ENCODE data around the gene NIPAL3.
"Not testable (repeated sequence)": the region's sequence is repeated elsewhere in the genome, so short reads cannot be mapped to it uniquely, and the experiment has no call there.

The NIPAL3 gene

DNA sequence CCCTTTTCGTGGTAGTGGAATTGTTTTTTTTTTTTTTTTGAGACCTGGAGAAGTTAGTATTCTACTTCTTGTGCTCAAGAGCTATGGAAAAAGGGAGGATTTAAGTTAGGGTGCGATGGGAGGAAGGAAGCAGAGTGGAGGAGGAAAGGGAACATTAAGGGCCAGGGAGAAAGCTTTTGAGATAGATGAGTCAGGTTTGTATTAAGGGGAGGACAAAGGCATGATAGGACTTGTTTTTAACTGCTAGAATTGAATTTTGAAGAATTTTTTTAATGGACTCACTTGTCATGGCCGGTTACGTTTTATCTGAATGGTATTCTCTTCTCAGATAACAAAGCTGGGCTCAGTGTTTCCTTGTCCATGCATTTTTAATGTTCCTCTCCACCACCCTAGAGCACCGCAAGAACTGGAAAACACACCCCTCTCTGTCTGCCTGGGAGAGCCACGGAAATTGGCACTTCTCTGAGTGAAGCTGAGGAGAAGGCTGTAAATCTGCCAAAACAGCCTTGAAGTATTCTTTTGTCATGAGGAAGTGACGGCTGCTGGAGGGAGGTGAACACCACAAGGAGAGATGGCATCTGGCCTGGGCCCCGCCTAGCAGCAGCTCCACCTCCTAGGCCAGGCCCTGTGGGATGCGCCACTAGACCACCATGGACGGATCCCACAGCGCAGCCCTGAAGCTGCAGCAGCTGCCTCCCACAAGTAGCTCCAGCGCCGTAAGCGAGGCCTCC, 3.5 kb downstream of the NIPAL3 start:
- in situ Hi-C loops (cut with HindIII; ENCODE audit: low sequenced_read_pairs): loop anchor here (10.0 to 25.0 kb wide), 2 partner anchors 107 to 216 kb away; partner anchors contain the start of gene GRHL3

DNA sequence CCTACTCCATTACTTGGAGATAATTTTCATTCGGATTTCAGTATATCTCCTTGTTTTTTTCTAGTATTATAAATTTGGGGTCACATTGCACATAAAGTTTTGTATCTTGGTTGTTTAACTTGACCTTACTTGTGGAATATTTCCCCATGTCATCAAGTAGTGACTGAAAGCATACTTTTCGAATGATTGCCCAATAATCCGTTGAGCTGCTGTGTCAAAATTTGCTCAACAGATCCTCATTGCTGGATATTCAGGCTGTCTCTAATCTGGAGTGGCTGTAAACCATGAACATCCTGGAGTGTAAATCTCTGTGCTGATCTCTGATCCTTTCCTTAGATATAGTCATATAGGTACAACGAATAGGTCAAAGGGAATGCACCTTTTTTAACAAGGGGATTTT, 4.9 kb downstream of the NIPAL3 start:
- in situ Hi-C loops (cut with HindIII; ENCODE audit: low sequenced_read_pairs): loop anchor here (25.0 kb wide), 1 partner anchor 108 kb away; the partner anchor contains the start of gene GRHL3

DNA sequence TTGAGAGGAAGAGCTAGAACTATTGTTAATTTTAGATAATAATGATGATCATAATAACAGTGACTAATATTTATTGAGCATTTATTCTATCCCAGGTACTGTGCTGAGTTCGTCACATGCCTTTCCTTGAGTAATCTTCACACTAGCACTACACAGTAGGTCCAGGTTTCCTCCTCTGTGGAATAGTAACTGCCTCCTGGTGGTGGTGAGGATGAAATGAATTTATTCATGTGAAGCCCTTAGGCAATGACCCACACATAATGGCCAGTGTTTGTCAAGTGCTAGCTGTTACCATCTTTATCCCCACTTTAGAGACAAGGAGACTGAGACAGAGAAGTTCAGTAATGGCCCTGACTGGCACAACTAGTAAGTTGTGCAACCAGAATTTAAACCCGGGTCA, 5.9 kb downstream of the NIPAL3 start:
- in situ Hi-C loops (cut with HindIII; ENCODE audit: low sequenced_read_pairs): loop anchor here (25.0 kb wide), 1 partner anchor 109 kb away; the partner anchor contains the start of gene GRHL3

DNA sequence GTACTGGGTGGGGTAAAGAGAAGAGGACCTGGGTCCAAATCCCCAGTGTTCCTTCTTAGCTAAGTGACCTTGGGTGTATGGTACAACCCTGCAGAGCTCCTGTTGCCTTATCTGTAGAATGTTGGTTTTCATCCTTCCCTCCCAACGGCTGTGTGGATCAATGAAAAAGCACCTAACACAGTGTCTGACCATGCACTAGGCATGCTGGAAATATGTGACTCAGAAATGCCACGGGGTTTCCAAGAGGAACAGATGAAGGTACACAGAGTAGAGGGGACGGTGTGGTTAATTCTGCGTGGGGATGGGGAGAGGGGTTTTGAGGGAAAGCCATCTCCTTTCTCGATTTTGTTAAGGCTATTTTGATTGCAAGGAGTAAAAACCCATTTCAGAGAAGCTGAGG, 8.6 kb downstream of the NIPAL3 start:
- in situ Hi-C loops (cut with HindIII; ENCODE audit: low sequenced_read_pairs): loop anchor here (25.0 kb wide), 1 partner anchor 112 kb away; the partner anchor contains the start of gene GRHL3

DNA sequence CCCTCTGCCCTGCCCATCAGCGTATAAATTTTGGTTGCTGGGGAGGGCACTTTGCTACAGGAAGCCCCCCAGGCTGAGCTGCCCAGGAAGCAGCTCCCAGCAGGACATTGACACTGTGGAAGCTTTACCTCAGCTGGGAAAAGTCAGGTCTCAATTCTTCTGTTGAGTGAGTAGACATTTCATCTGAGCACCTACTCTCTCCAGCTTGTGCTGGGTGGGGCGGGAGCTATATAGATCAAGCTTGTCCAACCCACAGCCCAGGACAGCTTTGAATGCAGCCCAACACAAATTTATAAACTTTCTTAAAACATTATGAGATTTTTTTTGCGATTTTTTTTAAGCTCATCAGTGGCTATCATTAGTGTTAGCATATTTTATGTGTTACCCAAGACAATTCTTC, 9.4 kb downstream of the NIPAL3 start:
- in situ Hi-C loops (cut with HindIII; ENCODE audit: low sequenced_read_pairs): loop anchor here (25.0 kb wide), 1 partner anchor 113 kb away; the partner anchor contains the start of gene GRHL3

DNA sequence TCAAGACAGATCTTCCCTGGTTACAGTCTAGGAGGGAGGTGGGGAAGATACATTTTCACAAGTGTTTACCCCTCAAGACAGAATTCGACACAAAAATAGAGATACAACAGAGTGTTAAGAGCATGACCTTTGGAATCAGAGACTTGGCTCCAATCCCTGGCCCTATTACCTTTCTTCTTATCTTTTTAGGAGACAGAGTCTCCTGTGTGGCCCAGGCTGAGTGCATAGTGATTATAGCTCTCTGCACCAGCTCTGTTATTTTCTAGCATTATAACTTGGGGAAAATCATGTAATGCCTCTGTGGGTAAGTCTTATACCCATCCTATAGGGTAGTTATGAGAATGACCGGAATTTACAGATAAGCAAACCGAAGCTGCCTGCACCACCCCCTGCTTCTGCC, 9.8 kb downstream of the NIPAL3 start:
- in situ Hi-C loops (cut with HindIII; ENCODE audit: low sequenced_read_pairs): no loop called here

DNA sequence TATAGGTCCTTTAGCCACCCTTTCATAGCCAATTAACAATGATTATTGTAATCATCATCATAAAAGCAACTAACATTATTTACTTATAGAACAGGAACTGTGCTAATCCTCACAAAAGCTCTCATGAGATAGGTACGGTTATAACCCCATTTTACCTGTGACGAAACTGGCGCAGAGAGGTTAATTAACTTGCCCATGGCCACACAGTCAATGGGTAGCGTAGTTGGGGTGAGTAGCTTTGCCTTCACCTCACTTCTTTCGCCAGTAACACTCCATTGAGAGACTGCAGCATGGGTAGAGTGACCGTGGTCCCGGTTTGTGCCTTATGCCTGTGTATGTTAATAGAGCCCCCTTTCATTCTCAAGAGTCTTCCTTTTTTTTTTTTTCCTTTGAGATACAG, 10.3 kb downstream of the NIPAL3 start:
- in situ Hi-C loops (cut with HindIII; ENCODE audit: low sequenced_read_pairs): no loop called here

DNA sequence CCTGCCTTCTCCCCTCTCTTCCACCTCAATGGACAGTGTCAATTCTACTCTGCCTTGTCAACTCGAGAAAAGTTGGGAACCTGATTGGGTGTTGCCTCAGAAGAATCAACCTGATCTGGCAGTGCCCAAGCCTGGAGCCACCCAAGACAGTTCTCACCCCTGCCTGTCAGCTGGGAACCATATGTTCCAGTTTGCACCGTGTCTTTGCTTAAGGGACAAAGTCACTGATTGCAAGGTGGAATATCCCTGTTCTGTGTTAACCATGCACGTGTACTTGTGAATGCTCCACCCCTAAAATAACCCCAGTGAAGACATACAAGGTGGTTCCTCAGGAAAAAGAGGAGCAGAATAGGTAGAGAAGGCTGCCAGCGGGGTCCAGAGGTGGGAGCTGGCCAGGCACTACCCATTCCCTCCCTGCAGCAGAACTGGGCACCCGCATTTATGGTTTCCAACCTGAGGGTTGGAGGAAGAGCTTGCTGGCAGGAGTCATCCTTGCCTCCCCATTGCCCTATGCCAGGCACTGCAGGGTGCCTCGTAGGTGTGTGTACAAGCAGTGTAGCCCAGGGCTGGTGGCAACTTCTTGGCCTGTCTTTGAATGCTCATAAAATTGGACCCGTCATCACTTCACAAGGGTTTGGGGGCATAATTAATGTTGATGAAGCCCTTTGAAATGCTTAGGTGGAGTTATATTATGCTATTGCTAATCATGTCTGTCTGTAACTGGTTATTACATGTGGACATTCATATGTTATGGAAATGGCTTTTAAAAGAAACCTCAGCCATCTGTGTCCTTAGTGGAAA, 11.3 kb downstream of the NIPAL3 start:
- in situ Hi-C loops (cut with HindIII; ENCODE audit: low sequenced_read_pairs): no loop called here

DNA sequence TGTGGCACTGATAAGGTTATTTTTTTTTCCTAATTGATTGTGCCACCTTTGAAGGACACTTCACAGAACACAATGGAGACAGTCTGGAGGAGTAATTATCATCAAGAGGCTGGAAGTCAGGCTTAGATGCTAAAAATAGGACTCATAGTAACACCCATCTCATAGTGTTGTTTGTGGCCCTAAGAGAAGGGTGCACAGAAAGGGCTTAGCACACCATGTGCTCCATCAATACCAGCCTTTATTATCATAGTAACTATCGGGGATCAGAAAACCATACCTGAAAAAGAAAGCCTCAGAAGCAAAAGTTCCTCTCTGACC, 11.9 kb downstream of the NIPAL3 start:
- in situ Hi-C loops (cut with HindIII; ENCODE audit: low sequenced_read_pairs): no loop called here

DNA sequence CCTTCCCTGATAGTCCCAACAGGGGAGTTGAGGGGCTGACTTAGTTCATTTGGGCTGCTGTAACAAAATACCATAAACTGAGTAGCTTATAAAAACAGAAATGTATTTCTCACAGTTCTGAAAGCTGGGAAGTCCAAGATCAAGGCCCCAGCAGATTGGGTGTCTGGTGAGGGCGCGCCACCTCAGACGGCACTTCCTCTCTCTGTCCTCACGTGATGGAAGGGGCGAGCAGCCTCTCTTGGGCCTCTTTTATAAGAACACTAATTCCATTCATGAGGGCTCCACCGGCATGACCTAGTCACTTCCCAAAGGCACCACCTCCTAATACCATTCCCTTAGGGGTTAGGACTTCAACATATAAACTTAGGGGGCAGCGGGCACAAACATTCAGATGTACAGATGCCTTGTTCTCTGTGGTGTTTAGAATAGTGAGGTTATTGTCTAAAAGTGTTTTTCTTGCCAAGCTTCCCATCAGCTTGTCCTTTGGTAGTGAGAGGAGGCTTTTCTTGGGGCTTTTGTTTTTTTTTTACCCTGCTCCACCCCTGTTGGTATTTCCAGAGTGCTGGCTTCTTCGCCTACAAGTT, 20.3 kb downstream of the NIPAL3 start:
- in situ Hi-C loops (cut with HindIII; ENCODE audit: low sequenced_read_pairs): no loop called here

DNA sequence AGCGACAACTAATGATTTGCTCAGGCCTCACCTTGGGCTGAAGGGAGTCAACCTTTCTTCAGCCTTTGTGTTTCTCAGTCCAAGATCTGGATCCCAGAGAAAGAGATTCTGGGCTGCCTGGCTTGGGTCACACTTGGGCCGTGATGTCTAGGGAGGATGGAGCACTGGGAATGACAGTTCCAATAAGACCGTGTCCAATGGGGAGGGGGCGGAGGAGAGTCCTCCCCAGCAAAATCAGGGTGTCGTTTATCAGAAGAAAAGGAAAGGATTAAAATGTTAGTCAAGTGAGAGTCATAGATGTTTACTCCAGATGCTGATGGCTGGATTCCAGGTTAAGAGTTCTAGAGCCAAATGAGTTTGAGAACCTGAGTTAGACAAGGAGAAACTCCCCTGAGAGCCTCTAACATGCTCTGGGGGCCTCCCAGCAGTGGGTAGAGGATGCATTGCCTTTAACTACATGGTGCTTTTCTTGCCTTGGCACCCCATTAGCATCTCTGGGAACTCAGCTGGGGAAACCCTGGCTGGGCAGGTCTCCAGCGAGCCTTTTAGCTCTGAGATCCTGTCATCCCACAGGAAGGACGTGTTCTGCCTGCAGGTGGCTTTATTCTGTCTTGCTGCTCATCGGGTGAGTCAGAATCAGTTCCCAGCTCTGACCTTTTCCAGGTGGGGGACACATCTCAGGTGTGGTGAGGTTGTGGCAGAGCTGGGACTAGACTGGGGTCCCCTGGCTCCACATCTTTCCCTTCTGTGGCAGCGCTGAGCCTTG, 22.2 kb downstream of the NIPAL3 start:
- in situ Hi-C loops (cut with HindIII; ENCODE audit: low sequenced_read_pairs): no loop called here

DNA sequence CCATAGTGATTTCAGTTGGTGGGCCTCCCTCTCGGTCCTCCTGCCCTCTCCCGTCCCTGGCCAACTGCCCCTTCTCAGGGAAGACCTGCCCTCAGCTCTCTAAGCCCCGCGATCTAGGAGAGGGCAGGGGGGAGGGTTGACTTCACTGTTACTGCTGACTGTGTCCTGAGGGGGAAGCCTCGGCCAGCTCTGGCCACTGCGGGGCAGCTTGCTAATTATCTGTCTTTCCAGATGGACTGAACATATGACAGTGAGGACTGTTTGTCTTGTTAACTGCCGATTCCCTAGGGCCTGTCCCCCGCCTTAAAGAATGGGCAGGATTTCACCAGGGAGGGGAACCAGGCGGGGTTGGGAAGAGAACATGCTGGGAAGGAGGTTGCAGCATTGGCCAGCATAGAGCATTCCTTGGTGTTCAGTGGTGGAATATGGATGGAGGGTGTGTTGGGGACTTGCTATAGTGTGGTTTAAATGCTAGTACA, 22.9 kb downstream of the NIPAL3 start:
- in situ Hi-C loops (cut with HindIII; ENCODE audit: low sequenced_read_pairs): no loop called here

DNA sequence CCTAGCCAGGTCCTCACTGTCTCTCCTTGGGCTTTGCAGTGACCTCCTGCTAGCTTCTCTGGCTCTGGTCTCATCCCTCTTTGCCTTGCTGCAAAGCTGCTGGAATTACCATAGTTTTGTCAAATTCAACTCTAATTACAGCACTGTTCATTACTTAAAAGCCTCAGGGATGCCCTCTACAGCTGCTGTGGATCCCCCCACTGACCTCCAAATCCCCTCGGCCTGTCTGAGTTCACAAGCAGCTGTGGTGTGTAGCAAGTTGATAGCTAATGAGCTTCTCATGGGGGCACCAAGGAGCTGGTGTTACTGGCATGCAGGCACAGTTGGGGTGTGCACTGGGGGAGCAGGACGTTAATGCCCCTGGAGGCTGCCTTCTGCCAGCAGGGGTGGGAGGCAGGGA, 24.8 kb downstream of the NIPAL3 start:
- in situ Hi-C loops (cut with HindIII; ENCODE audit: low sequenced_read_pairs): no loop called here

DNA sequence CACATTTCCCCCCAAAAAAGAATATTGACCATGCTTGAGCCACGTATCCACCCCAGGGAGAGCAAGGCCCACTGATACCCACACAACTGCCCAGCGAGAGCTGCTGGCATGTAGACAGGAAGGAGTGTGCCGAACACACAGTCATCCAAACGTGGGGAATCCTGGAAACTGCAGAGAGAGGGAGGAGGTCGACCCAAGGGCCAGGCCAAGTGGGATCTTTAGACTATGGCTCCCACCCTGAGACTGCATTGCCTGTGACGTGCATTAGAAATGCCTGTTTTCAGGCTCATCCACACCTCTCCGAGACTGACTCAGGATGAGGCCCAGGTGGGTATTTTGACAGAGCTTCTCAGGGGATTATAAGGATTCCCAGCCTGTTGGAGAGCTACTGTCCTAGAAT, 25.9 kb downstream of the NIPAL3 start:
- in situ Hi-C loops (cut with HindIII; ENCODE audit: low sequenced_read_pairs): no loop called here

DNA sequence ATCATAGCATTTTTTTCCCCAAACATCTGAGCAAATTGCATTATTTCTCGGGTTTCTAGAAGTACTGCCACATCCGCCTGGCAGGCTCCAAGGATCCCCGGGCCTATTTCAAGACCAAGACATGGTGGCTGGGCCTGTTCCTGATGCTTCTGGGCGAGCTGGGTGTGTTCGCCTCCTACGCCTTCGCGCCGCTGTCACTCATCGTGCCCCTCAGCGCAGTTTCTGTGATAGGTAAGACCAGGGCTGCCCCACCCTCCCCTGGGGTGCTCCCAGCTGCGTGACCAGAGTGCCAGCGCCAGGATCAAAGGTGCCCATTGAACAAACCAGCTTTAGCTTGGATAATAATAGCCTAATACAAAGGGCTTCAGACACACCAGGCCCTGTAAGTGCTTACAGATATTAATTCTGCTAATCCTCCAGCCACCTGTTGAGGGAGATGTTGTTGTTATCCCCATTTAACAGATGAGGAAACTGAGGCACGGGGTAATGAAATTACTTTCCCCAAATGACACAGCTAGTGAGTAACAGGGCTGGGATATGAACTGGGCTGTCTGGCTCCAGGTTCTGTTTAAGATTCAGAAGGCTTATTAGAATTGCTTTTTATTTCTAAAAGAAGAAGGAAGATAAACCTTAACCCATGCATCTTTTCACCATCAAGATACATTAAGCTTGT, 26.5 kb downstream of the NIPAL3 start:
- in situ Hi-C loops (cut with HindIII; ENCODE audit: low sequenced_read_pairs): no loop called here

DNA sequence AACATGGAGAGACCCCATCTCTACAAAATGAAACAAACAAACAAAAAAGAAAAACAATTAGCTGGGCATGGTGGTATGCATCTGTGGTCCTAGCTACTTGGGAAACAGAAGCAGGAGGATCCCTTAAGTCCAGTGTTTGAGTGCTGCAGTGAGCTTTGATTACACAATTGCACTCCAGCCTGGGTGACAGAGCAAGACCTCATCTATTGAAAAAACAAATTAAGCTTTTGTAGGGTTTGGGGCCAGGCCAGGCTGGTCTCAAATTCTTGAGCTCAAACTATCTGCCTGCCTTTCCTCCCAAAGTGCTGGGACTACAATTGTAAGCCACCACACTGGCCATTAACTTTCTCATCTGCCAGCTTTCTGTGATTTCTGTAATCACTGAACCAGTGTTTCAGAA, 27.2 kb downstream of the NIPAL3 start:
- in situ Hi-C loops (cut with HindIII; ENCODE audit: low sequenced_read_pairs): no loop called here

DNA sequence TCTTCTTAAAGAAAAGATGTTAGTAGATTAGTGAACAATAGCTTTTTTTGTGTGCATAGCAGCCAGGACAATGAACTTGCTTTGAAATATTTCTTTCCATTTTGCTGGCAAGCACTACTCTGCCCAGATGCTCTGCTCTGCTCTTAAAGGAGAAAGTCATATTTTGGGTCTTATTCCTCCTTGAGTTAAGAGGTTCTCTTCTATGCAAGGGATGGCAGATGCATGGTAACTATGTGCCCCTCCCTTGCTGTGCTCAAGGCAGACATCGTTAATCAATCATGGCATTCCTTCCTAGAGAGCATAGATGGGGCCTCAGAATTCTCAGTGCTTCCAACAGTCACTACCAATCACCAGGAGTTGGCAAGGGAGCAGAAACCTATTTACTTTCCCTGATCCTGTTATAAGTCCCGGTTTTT, 27.6 kb downstream of the NIPAL3 start:
- in situ Hi-C loops (cut with HindIII; ENCODE audit: low sequenced_read_pairs): no loop called here

DNA sequence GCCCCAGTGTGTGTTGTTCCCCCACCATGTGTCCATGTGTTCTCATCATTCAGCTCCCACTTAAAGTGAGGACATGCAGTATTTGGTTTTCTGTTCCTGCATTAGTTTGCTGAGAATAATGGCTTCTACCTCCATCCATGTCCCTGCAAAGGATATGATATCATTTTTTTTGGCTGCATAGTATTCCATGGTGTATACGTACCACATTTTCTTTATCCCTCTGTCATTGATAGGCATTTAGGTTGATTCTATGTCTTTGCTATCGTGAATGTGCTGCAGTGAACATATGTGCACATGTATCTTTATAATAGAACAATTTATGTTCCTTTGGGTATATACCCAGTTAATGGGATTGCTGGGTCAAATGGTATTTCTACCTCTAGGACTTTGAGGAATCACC, 30.8 kb downstream of the NIPAL3 start:
- in situ Hi-C loops (cut with HindIII; ENCODE audit: low sequenced_read_pairs): not testable (repeated sequence)

DNA sequence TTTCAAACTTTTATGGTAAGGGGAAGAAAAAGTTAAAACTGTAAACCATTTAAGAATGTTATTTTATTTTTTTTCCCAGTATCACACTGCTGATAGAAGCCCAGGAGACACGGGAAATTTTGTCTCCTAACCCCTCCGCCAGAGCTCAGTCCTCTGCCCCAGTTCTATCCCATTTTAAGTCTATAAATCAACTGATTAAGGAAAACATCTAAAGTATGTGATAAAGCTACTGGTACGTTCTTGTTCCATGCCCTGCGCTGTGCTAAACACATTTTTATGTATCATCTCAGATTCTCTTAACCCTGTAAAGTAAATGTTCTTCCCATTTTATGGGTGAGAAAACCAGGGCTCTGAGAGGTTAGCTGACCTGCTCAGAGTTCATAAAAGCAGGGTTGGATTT, 34.7 kb downstream of the NIPAL3 start:
- in situ Hi-C loops (cut with HindIII; ENCODE audit: low sequenced_read_pairs): no loop called here

DNA sequence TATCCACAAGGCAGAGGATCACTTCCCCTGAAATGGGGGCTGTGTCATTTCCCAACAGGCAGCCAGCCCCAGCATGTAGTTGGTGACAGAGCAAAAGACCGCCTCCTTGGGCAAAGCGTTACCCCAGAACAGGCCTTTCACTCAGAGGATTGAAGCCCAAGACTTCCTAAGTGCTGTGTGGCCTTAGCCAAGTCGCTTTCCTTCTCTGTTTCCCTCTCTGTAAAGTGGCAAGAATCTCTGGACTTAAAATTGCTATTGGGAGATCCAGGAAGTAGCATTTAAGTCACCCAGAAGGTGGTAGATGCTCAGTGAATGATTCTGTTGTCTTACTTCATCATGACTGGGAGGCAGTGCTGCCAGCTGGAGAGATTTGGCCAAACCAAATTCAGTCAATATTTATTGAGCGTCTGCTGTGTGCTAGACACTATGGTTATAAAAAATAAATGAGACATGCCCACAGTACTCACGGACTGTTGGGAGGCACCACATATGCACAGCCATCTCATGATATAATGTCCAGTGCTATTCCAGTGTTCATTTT, 35.3 kb downstream of the NIPAL3 start:
- in situ Hi-C loops (cut with HindIII; ENCODE audit: low sequenced_read_pairs): no loop called here

Data from DLD1 (cell line).